K562 (cell line): ENCODE measurements around the gene NR5A2. TPM values are rescaled to one million over a fixed set of nuclear protein-coding genes. Genes with fewer than 3 reads are reported as not detected.

Experiments
- GTF2B ChIP-seq: IDR thresholded peaks from 2 replicates; pipeline ENCODE4 v1.6.1; 2011; ENCODE audit not compliant: insufficient read length; ENCODE audit errors: extremely low read depth
- HDGF ChIP-seq: fragments of 450-650 bp; IDR thresholded peaks from 2 replicates; pipeline ENCODE4 v1.6.1; 2016
- ILK ChIP-seq: fragments of 450-650 bp; IDR thresholded peaks from 2 replicates; pipeline ENCODE4 v1.6.1; 2016; ENCODE audit warnings: missing genetic modification characterization, low read depth, mild to moderate bottlenecking, missing compliant biosample characterization, moderate library complexity, borderline replicate concordance
- RBM17 ChIP-seq: fragments of 200-400 bp; formaldehyde crosslinking; IDR thresholded peaks from 2 replicates; pipeline ENCODE4 v1.6.1; 2017; ENCODE audit warnings: low read depth, mild to moderate bottlenecking, low read length, borderline replicate concordance
- ZBTB2 ChIP-seq: fragments of 450-650 bp; IDR thresholded peaks from 2 replicates; pipeline ENCODE4 v1.6.1; 2016; ENCODE audit warnings: antibody characterized with exemption
- ZBTB34 ChIP-seq: fragments of 250-450 bp; sonication (Bioruptor Pico); IDR thresholded peaks from 2 replicates; pipeline ENCODE4 v1.8.0; 2021; ENCODE audit warnings: mild to moderate bottlenecking, moderate library complexity
- ZNF277 ChIP-seq: fragments of 250-450 bp; sonication (Bioruptor Pico); IDR thresholded peaks from 2 replicates; pipeline ENCODE4 v1.8.0; 2022; ENCODE audit warnings: inconsistent platforms, mild to moderate bottlenecking, moderate library complexity, borderline replicate concordance
- ZNF589 ChIP-seq: fragments of 200-800 bp; sonication (Bioruptor generic); IDR thresholded peaks from 2 replicates; pipeline ENCODE4 v1.6.1; 2016; ENCODE audit warnings: low read depth, missing genetic modification characterization, missing compliant biosample characterization
- ZNF77 ChIP-seq: fragments of 250-450 bp; sonication (Bioruptor Pico); IDR thresholded peaks from 2 replicates; pipeline ENCODE4 v1.5.0; 2020
- polyA plus RNA-seq, 8 experiments: library from polyadenylated mRNA; depleted of rRNA in 4 of 8; stranded (reverse) in 5 of 8; unstranded in 3 of 8; fragments of >200 nt; fragmentation: Nextera tagmentation in 2 of 8; fragmentation: Illumina TruSeq in 1 of 8; extraction: Ambion mirVana in 2 of 8; extraction: Trizol in 1 of 8; gene quantifications; 2 replicates each; pipeline versions ENCODE4 v1.2.1 to v1.2.3, GENCODE V29; 2011 to 2014; ENCODE audit warnings: inconsistent platforms in 1 of 8, missing spikeins in 1 of 8
- total RNA-seq, 7 experiments: library from RNA; depleted of rRNA in 6 of 7; stranded (reverse); fragments of >200 nt in 6 of 7; fragmentation: Illumina TruSeq in 2 of 7; extraction: Trizol in 2 of 7; gene quantifications; 2 replicates each; pipeline versions ENCODE4 v1.2.1 to v1.2.3, GENCODE V29; 2011 to 2021; ENCODE audit warnings: low replicate concordance in 1 of 7

NR5A2 gene
- total and polyA plus RNA-seq, 9 of the 15 experiments (the other 6 are each of a cell fraction or from before 2014, with no cell fraction given) = 0.13 to 0.40 (median 0.29) TPM

DNA sequence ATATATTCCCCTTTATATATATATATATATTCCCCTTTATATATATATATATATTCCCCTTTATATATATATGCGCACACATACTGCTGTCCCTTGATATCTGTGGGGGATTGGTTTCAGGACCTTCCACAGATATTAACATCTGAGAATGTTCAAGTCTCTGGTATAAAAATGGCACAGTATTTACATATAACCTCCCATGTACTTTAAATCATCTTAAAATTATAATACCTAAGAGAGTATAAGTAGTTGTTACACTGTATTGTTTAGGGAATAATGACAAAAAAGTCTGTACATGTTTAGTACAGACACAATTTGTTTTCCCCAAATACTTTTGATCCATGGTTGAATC lies 45.8 kb downstream of the NR5A2 start (continued):
- TF ChIP-seq ZNF277 = no peak
- TF ChIP-seq HDGF = no peak
- no peak for TF ChIP-seq ILK (tag)
- no peak for TF ChIP-seq RBM17
- TF ChIP-seq ZNF77 = no peak
- no peak for TF ChIP-seq GTF2B
- TF ChIP-seq ZNF589 (CRISPR knock-in tag) = no peak
- no peak for TF ChIP-seq ZBTB34 (CRISPR knock-in tag)
- TF ChIP-seq ZBTB2 = no peak
